Renal cortex interstitium (tissue), 15 donors: Measurements from ENCODE around the gene TMA16. TPM values are rescaled to one million over a fixed set of nuclear protein-coding genes. Genes with fewer than 3 reads are reported as not detected.
"Not testable (repeated sequence)": the region's sequence is repeated elsewhere in the genome, so short reads cannot be mapped to it uniquely, and the experiment has no call there.

Experiments
- DNase-seq, 11 donors: peaks; one replicate each; pipeline ENCODE4 v3.0.0-alpha.2; 2013; ENCODE audit warnings: low read depth in 9 of 11, low spot score in 4 of 11; ENCODE audit errors: extremely low read depth in 1 of 11
- long read RNA-seq, 16 experiments: transcript quantifications; one replicate each; lab custom pipeline, GENCODE V29; 2026
- polyA plus RNA-seq, 3 donors: library from polyadenylated mRNA; unstranded; fragments of 120-200 nt; gene quantifications; one replicate each; pipeline ENCODE4 v1.2.1, GENCODE V29; 2013; ENCODE audit not compliant: insufficient read length in 3 of 3

Gene TMA16
- polyA plus RNA-seq = 10 to 100 TPM; 38.0 to 41.6 (median 39.4) TPM
- long read RNA-seq, donor 1, transcript TMA16-201 (7 exons, 1,978 nt) = major isoform, 8 of 11 reads
- long read RNA-seq, donor 1, partial matches to known transcripts = 0 of 11 reads
- long read RNA-seq, donor 1, other reads (novel, unspliced or antisense) = 0 of 11 reads
- long read RNA-seq, donor 2, transcript TMA16-201 (7 exons, 1,978 nt) = major isoform, 8 of 17 reads
- long read RNA-seq, donor 2, partial matches to known transcripts = 6 of 17 reads
- long read RNA-seq, donor 2, other reads (novel, unspliced or antisense) = 0 of 17 reads
- long read RNA-seq, donor 3, transcript TMA16-201 (7 exons, 1,978 nt) = major isoform, 25 of 43 reads
- long read RNA-seq, donor 3, partial matches to known transcripts = 14 of 43 reads
- long read RNA-seq, donor 3, other reads (novel, unspliced or antisense) = 0 of 43 reads
- long read RNA-seq, donor 4, transcript TMA16-201 (7 exons, 1,978 nt) = major isoform, 7 of 9 reads
- long read RNA-seq, donor 4, partial matches to known transcripts = 0 of 9 reads
- long read RNA-seq, donor 4, other reads (novel, unspliced or antisense) = 0 of 9 reads
- long read RNA-seq, donor 5 = 0 reads
- long read RNA-seq, donor 6, transcript TMA16-201 (7 exons, 1,978 nt) = major isoform, 9 of 22 reads
- long read RNA-seq, donor 6, partial matches to known transcripts = 11 of 22 reads
- long read RNA-seq, donor 6, other reads (novel, unspliced or antisense) = 0 of 22 reads
- long read RNA-seq, donor 7, transcript TMA16-201 (7 exons, 1,978 nt) = major isoform, 10 of 19 reads
- long read RNA-seq, donor 7, partial matches to known transcripts = 6 of 19 reads
- long read RNA-seq, donor 7, other reads (novel, unspliced or antisense) = 0 of 19 reads
- long read RNA-seq, donor 8 = 0 reads
- long read RNA-seq, donor 9, transcript TMA16-201 (7 exons, 1,978 nt) = major isoform, 11 of 17 reads
- long read RNA-seq, donor 9, partial matches to known transcripts = 5 of 17 reads
- long read RNA-seq, donor 9, other reads (novel, unspliced or antisense) = 0 of 17 reads
- long read RNA-seq, donor 10, transcript TMA16-201 (7 exons, 1,978 nt) = major isoform, 9 of 19 reads
- long read RNA-seq, donor 10, partial matches to known transcripts = 9 of 19 reads
- long read RNA-seq, donor 10, other reads (novel, unspliced or antisense) = 0 of 19 reads
- long read RNA-seq, donor 11, transcript TMA16-201 (7 exons, 1,978 nt) = major isoform, 7 of 26 reads
- long read RNA-seq, donor 11, partial matches to known transcripts = 18 of 26 reads
- long read RNA-seq, donor 11, other reads (novel, unspliced or antisense) = 0 of 26 reads
- long read RNA-seq, donor 12, transcript TMA16-201 (7 exons, 1,978 nt) = major isoform, 9 of 14 reads
- long read RNA-seq, donor 12, partial matches to known transcripts = 5 of 14 reads
- long read RNA-seq, donor 12, other reads (novel, unspliced or antisense) = 0 of 14 reads
- long read RNA-seq, donor 13 = 0 reads
- long read RNA-seq, donor 14, transcript TMA16-201 (7 exons, 1,978 nt) = major isoform, 13 of 13 reads
- long read RNA-seq, donor 14, partial matches to known transcripts = 0 of 13 reads
- long read RNA-seq, donor 14, other reads (novel, unspliced or antisense) = 0 of 13 reads
- long read RNA-seq, donor 15, partial matches to known transcripts = 0 of 4 reads
- long read RNA-seq, donor 15, other reads (novel, unspliced or antisense) = 0 of 4 reads
- long read RNA-seq, donor 16, transcript TMA16-201 (7 exons, 1,978 nt) = major isoform, 26 of 38 reads
- long read RNA-seq, donor 16, partial matches to known transcripts = 8 of 38 reads
- long read RNA-seq, donor 16, other reads (novel, unspliced or antisense) = 0 of 38 reads

DNA sequence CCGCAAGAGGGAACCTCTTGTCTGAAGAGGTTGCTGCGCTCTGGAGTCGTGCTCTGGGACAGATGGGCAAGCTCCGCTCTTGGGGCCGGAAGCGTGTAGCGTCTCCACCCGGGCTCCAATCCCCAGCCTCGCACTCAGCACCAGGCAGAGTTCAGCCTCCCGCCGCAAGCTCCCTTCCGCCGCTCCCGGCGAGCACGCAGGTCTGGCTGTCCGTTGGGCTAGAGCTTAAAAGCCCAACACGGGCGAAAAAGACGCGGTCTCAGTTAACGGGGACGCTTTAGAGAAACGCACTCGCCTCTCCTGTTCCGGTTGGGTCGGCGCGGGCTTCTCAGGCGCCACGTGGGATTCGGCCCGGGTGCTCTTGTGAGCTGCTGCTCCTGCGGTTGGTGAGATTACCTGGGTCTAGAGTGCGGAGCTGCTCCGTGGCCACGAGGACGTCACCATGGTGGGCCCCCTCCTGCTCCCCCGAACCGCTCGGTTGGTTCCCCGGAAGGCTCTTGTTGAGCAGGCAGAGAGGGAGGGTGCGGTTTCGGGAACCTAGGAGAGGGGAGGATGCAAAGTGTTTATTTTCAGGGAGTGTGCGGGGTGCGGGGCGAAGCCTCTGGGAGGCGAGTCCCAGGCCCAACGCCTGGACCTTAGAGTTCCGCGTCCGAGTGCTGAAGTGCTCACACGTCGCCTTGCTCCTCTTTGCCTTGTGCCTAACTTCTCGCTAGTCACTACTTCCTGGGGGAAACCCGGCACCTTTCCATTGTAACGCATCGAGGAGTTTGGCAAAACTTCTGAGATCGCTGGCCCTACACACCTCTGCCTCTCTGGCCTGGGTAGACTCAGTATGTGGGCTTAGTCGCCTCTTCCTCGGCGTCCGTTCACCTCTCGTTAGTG, at the start of gene TMA16:
Gene TMA16, plus strand, starts transcription at position 331 of the 882 bp plus-strand sequence. Its CDS starts 112 bp downstream, at position 443.
- DNase-seq = peak; percentile 74 to 90 (median 87)

DNA sequence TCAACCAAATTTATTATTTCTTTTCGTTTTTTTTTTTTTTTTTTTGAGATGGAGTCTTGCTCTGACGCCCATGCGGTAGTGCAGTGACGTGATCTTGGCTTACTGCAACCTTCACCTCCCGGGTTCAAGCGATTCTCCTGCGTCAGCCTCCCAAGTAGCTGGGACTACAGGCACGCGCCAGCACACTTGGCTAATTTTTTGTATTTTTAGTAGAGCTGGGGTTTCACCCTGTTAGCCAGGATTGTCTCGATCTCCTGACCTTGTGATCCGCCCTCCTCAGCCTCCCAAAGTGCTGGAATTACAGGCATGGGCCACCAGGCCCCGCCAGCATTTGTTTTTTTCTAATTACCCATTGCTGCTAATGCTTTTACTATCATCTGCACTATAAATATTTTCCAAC, 47.5 kb upstream of the TMA16 start:
- not testable (repeated sequence) for DNase-seq

DNA sequence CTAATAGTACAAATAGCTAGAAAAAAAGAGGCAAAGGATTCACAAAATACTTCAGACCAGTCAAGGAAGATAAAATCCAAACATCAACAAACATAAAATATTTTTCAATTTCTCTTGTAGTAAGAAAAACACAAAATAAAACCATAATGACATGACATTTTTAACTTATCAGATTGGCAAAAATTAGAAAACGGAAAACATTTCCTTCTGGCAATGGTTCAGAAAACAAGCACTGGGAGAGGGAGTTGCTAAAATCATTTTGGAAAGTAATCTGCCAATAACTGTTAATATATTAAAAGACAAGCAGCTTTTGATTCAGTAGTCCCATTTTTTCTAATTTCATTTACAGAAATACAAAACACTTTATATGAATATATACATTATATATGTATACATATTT, 47.0 kb upstream of the TMA16 start:
- DNase-seq = peak in 1 of 11 donors; percentile 0

DNA sequence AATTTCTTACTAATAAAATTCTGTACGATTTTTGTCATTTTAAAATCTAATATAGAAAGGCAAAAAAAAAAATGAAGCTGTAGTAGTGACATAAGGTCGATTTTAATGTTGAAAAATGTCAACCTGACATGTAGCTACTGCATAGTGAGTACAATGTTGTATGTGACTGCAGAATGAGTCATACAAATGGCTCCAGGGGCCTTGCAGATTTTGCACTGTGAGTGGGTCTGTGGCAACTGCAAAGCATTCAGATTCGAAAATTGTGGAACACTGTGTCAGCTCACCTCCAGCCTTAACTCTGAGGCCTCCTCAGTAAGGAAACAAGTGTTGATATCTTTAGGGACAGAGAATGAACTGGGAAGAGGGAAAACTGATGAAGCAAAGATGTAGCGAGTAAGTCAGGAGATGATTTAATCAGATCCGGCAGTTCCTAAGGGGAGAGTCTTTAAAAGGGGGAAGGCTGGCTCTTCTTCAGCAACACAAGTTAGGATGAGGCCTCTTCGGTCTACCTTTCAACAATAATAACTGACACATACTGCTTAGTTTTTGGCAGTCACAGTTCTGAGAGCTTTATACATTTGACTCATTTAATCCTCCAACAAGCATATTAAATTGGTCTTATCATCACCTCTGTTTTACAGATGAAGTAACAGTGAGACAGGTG, 45.8 kb upstream of the TMA16 start:
- no peak for DNase-seq

DNA sequence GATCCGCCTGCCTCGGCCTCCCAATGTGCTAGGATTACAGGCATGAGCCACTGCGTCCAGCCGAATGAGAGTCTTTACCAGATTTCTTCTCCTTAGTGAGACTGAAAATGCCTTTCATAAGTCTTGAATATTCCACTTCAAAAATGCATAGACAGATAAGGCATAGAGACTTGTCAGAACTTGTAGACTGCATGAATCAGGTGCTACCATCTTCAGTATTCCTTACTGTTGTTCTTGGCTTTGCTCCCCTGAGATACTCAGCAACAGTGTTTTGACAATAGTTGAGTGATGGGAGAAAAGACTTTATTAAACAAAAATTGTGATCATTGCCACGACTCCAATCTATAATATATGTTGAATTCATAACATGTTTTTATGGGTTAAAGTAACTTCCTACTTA, 31.9 kb upstream of the TMA16 start:
- no peak for DNase-seq

DNA sequence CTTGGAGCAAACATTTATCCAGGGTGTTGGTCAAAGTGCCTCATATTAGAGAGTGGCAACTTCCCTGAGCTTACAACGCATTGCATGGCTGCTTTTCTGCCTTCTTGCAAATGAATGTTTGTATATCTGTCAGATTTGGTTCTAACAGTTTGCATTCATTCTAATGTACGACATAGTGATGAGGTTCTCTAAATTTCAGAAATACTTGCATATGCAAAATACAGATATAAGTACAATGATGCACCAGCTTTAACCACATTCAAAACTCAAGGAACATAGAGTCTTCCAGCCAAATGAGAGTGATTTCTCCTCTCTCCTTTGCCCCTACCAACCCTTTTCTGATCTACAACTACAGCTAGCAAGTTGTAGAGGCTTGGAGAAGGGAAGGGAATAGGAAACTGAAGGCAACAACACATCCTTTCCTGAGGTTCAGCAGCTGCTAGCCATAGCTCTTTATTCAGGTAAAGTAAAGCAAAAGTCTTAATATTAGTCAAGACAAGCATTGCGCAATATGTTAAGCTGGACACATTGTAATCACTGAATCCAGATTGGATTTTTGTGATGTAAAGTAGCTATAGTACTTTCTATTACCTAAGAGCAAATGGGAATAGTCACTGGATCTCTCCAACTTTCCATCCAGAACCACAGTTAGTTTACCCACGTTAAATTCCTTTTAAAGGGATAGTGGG, 27.3 kb upstream of the TMA16 start:
- DNase-seq = no peak

DNA sequence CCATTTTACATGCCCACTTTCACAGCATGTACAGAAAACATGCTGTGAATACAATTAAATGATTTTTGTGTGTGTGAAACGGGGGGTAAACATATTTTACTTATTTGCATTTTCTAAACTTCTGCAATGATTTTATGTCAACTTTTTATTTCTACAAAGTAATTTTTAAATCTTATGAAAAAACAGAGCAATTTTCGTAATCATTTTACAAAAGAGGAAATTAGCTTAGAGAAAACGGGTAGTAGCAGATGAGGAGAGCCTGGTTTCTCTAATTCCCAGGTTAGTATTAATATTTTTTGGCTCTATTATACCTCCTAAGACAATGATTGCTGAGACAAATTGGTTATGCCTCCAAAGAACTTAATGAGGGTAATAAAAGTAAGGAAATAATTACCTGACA, 24.1 kb upstream of the TMA16 start:
- DNase-seq = no peak

DNA sequence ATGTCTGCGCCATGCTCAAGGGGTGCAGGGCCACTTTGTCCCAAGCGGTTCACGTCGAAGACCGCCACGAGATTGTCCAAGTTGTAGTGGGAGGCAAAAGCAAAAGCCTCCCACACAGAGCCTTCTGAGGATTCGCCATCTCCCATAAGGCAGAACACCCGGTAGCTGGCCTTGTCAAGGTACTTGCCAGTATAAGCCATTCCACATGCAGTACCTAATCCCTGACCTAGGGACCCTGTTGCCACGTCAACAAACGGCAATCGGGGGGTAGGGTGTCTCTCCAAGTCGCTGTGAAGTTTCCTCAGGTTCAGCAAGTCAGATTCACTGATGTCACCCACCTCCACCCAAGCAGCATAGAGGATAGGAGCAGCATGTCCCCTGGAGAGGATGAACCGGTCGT, 21.4 kb upstream of the TMA16 start:
- DNase-seq = no peak

DNA sequence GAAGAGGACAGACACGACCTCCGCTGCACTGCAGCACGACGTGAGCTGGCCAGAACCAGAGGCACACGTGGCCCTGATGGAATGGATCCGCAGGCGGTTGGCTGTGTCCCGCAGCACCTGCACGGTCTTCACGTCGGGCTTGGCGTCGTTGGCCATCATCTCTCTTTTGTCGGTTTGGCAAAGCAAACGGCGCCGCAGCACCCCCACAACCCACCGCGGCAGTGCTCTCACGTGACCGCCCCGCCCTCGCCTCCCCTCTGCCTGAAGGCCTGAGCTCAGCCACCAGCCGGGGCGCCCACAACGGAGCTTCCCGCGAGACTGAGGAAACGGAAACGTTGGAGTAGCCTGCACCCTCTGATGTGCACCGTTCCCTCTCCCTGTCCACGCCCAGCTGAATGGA, 20.9 kb upstream of the TMA16 start, which contains the start of gene TKTL2:
Gene TKTL2, minus strand, starts transcription at position 179 of the 400 bp plus-strand sequence. Its CDS starts 20 bp downstream, at position 159.
- no peak for DNase-seq

DNA sequence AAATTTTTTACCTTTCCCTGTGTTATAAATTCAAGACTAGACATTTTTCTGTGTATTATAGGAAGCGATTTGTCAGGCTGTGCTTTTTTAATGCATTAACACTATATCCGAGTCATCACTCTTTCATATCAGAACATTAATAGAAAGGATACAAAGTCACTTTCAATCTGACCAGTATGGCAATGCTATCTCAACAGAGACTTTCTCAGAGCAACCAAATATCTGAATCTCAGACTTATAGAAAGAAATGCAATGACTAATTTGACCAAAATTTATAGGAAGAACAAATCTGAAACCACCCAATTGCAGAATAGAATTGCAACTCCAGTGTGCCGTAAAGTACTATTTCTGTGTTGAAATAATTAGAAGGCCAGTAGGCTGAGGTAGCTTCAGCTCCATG, 20.5 kb upstream of the TMA16 start:
- DNase-seq = no peak

DNA sequence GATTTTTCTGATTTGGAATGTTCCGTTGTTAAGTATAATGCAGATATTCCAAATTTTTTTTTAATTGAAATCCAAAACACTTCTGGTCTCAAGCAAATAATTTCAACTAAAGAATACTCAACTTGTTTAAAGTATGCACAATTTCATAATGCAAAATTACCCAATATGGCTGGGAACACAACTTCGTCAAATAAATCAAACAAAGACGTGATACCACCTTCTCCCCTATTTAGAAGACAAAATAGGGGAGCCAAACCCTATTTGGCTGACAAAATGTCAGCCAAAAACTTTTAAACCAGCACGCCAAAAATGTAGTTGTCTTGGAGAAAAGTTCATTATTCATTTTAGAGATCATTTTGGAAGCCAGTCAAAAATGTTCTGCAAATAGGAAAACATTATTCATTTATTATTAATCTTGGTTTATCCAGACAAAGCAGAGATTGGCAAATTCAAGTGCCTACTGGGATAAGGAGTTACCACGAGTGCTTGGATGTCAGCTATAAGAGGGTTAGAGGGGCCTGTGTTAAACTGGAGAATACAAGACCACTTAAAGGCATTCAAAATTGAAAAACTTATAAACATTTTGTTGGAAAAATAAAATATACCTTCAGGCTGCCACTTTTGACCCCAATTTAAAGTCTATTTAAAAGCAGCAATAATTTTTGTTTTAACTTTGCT, 17.6 kb upstream of the TMA16 start:
- no peak for DNase-seq

DNA sequence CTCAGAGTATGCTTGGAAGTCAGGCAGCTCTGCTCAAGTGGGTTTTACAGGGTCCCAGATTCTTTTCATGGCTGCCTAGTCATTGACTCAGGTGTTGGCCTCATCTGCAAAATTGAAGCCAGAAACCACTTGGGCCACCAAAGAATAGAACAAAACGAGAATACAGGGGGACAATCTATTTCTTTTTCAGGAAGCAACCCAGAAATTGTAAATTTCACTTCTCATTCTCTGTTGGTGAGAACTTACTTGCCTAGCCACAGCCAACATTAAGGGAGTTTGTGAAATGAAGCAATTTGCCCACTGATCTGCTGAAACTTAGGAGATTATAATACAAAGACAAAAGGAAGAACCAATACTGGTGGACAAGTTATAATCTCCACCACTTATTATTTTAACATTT, 12.3 kb upstream of the TMA16 start:
- no peak for DNase-seq

DNA sequence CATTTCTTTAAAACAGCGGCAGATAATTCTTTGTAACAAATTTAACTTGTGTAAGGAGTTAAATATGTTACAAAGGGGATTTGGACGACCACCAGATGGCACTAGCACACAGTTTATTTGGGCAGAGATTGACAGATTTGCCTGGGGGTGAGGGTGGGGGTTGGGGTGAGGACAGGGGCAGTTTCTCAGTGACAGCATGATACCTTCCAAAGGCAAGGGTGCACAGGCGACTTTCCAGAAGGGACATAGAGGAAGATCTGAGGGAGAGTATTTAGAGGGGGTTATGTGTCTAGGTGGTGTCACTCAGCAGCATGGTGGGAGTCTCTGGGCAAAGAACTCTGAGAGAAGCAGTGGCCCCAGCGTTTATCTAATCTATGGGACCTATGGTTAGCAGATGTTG, 9.6 kb upstream of the TMA16 start:
- peak in 7 of 11 donors; percentile 20 to 49 (median 39) for DNase-seq

DNA sequence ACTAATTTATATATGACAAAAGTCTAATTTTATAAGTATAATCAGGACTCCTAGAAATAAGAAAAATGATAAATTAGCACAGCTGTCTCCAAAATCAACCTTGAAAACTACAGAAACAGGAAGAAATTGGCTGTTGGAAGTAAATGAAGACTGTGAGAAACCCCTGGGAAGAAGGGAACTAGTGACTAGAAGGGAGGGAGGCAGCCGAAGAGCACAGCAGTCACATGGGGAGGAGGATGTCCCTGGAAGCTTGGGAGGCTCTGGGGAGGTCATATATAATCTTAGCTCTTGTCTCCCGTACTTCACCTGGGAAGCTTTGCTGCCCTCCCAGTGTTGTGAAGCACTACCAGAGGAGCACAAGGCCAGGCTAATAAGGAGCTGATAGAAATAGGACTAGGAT, 8.9 kb upstream of the TMA16 start:
- no peak for DNase-seq

DNA sequence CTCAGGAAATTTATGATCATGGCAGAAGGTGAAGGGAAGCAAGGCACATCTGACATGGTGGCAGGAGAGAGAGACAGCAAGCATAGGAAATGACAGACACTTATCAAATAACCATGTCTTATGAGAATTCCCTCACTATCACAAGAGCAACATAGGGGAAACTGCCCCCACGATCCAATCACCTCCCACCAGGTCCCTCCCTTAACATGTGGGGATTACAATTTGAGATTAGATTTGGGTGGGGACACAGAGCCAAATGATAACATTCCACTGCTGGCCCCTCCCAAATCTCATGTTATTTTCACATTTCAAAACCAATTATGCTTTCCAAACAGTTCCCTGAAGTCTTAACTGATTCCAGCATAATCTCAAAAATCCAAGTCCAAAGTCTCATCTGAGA, 8.2 kb upstream of the TMA16 start:
- no peak for DNase-seq

DNA sequence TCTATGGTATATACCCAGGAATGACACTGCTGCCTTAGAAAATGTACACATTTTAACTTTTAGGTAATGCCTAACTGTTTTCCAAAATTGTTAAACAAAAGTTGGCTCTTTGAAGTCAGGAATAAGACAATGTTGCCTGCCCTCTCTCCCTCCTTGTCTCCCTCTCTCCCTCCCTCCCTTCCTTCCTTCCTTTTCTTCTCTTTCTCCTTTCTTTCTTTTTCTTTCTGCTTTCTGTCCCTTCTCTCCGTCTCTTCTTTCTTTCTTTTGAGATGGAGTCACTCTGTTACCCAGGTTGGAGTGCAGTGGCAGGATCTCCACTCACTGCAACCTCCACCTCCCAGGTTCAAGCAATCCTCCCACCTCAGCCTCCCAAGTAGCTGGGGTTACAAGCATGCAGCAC, 4.6 kb upstream of the TMA16 start:
- no peak for DNase-seq
